BLaER1 (cell line): ENCODE results near the gene HIBADH.
"Not testable (repeated sequence)": the region's sequence is repeated elsewhere in the genome, so short reads cannot be mapped to it uniquely, and the experiment has no call there.

Source experiments
- H3K27ac ChIP-seq: shearing (Covaris generic); formaldehyde crosslinking; 2 replicates; pipeline ENCODE4 v1.8.1; 2022
- H3K27me3 ChIP-seq: shearing (Covaris generic); formaldehyde crosslinking; 2 replicates; pipeline ENCODE4 v1.8.1; 2022
- H3K36me3 ChIP-seq: shearing (Covaris generic); formaldehyde crosslinking; 2 replicates; pipeline ENCODE4 v1.8.1; 2022
- H3K4me1 ChIP-seq: shearing (Covaris generic); formaldehyde crosslinking; 2 replicates; pipeline ENCODE4 v1.8.1; 2022
- H3K4me2 ChIP-seq: shearing (Covaris generic); formaldehyde crosslinking; 2 replicates; pipeline ENCODE4 v1.8.1; 2022
- H3K4me3 ChIP-seq: shearing (Covaris generic); formaldehyde crosslinking; 2 replicates; pipeline ENCODE4 v1.8.1; 2022
- H3K9ac ChIP-seq: shearing (Covaris generic); formaldehyde crosslinking; 2 replicates; pipeline ENCODE4 v1.8.1; 2022
- H3K9me3 ChIP-seq: shearing (Covaris generic); formaldehyde crosslinking; 2 replicates; pipeline ENCODE4 v1.8.1; 2022
- H4K20me1 ChIP-seq: shearing (Covaris generic); formaldehyde crosslinking; 2 replicates; pipeline ENCODE4 v1.8.1; 2022
- Cebpa-rat ChIP-seq: shearing (Covaris generic); IDR thresholded peaks from 2 replicates; pipeline ENCODE4 v1.8.1; 2022

The HIBADH gene

GRCh38 chr7:27590416-27590815 lies 72.3 kb downstream of the HIBADH start:
- Histone ChIP-seq H3K36me3 (0 out of 2 replicates have a peak, but pooled peaks cover 7% of the 10 kb centered on the region), H3K9me3 (no peaks in the 10 kb centered on the region), H3K4me1 (no peaks in the 10 kb centered on the region), H3K27ac (no peak overlapping the region), H3K9ac (no peak overlapping the region), H4K20me1 (no peaks in the 10 kb centered on the region), H3K27me3 (no peaks in the 10 kb centered on the region), H3K4me2 (no peak overlapping the region), H3K4me3 (no peak overlapping the region)
- TF ChIP-seq Cebpa-rat = no peak

- Histone ChIP-seq H3K4me3 (no peak overlapping the region), H3K4me1 (no peaks in the 10 kb centered on the region), H3K36me3 (peaks cover 10% of the 10 kb centered on the region; the same call in 1 of the 2 replicates), H3K9ac (no peak overlapping the region), H3K27me3 (no peaks in the 10 kb centered on the region), H4K20me1 (no peaks in the 10 kb centered on the region), H3K9me3 (0 out of 2 replicates have a peak, but pooled peaks cover 4% of the 10 kb centered on the region), H3K27ac (no peak overlapping the region), H3K4me2 (no peak overlapping the region)
- no peak for TF ChIP-seq Cebpa-rat
These were observed 75.3 kb downstream of the HIBADH start for GRCh38 chr7:27587429-27587828.

- no peak overlapping the region for H3K4me2 ChIP-seq
- no peak overlapping the region for H3K27ac ChIP-seq
- no peaks in the 10 kb centered on the region for H3K27me3 ChIP-seq
- no peak overlapping the region for H3K9ac ChIP-seq
- no peaks in the 10 kb centered on the region for H4K20me1 ChIP-seq
- no peak overlapping the region for H3K4me3 ChIP-seq
- no peak for TF ChIP-seq Cebpa-rat
- no peaks in the 10 kb centered on the region for H3K4me1 ChIP-seq
- H3K36me3 ChIP-seq = peaks cover 5% of the 10 kb centered on the region; the same call in 1 of the 2 replicates
- H3K9me3 ChIP-seq = 0 out of 2 replicates have a peak, but pooled peaks cover 4% of the 10 kb centered on the region
These were observed 75.9 kb downstream of the HIBADH start for GRCh38 chr7:27586825-27587224.

GRCh38 chr7:27585781-27586447 lies 76.8 kb downstream of the HIBADH start:
- 0 out of 2 replicates have a peak, but pooled peaks cover 2% of the 10 kb centered on the region for H4K20me1 ChIP-seq
- H3K4me3 ChIP-seq = no peak overlapping the region
- H3K27ac ChIP-seq = no peak overlapping the region
- 0 out of 2 replicates have a peak, but pooled peaks cover 4% of the 10 kb centered on the region for H3K9me3 ChIP-seq
- H3K4me1 ChIP-seq = no peaks in the 10 kb centered on the region
- TF ChIP-seq Cebpa-rat = no peak
- H3K4me2 ChIP-seq = no peak overlapping the region
- no peak overlapping the region for H3K9ac ChIP-seq
- H3K27me3 ChIP-seq = no peaks in the 10 kb centered on the region
- peaks cover 4% of the 10 kb centered on the region; the same call in 1 of the 2 replicates for H3K36me3 ChIP-seq

GRCh38 chr7:27581906-27582305 lies 80.8 kb downstream of the HIBADH start:
- Histone ChIP-seq H3K9me3 (0 out of 2 replicates have a peak, but pooled peaks cover 4% of the 10 kb centered on the region), H3K27ac (no peak overlapping the region), H3K36me3 (peaks cover 4% of the 10 kb centered on the region; the same call in 1 of the 2 replicates), H4K20me1 (0 out of 2 replicates have a peak, but pooled peaks cover 5% of the 10 kb centered on the region), H3K4me1 (no peaks in the 10 kb centered on the region), H3K27me3 (no peaks in the 10 kb centered on the region), H3K4me2 (no peak overlapping the region), H3K4me3 (no peak overlapping the region), H3K9ac (no peak overlapping the region)
- no peak for TF ChIP-seq Cebpa-rat

- no peak for TF ChIP-seq Cebpa-rat
- H3K27me3 ChIP-seq = no peaks in the 10 kb centered on the region
These were observed 81.6 kb downstream of the HIBADH start for GRCh38 chr7:27581119-27581518.

GRCh38 chr7:27579565-27579964 lies 83.1 kb downstream of the HIBADH start:
- no peak overlapping the region for H3K4me3 ChIP-seq
- no peak overlapping the region for H3K4me2 ChIP-seq
- TF ChIP-seq Cebpa-rat = no peak

More at GRCh38 chr7:27581119-27581518, 81.6 kb downstream of the HIBADH start:
- no peak overlapping the region for H3K27ac ChIP-seq
- H3K9ac ChIP-seq = no peak overlapping the region
- no peak overlapping the region for H3K4me2 ChIP-seq
- peaks cover 4% of the 10 kb centered on the region; the same call in 1 of the 2 replicates for H3K36me3 ChIP-seq
- no peak overlapping the region for H3K4me3 ChIP-seq
- no peaks in the 10 kb centered on the region for H3K4me1 ChIP-seq
- H4K20me1 ChIP-seq = 0 out of 2 replicates have a peak, but pooled peaks cover 5% of the 10 kb centered on the region
- 0 out of 2 replicates have a peak, but pooled peaks cover 4% of the 10 kb centered on the region for H3K9me3 ChIP-seq

GRCh38 chr7:27578169-27578568 lies 84.5 kb downstream of the HIBADH start:
- H3K27me3 ChIP-seq, H3K4me1 ChIP-seq, H3K9me3 ChIP-seq, H3K36me3 ChIP-seq, H3K9ac ChIP-seq, H3K4me3 ChIP-seq, H3K4me2 ChIP-seq, H3K27ac ChIP-seq: not testable (repeated sequence)
- TF ChIP-seq Cebpa-rat = peak; percentile 58
- H4K20me1 ChIP-seq = peaks cover 12% of the 10 kb centered on the region; the same call in 1 of the 2 replicates

More at GRCh38 chr7:27579565-27579964, 83.1 kb downstream of the HIBADH start:
- H3K4me1 ChIP-seq = no peaks in the 10 kb centered on the region
- H3K27ac ChIP-seq = no peak overlapping the region
- no peaks in the 10 kb centered on the region for H3K27me3 ChIP-seq
- peaks cover 12% of the 10 kb centered on the region; the same call in 1 of the 2 replicates for H4K20me1 ChIP-seq
- H3K9ac ChIP-seq = no peak overlapping the region
- no peaks in the 10 kb centered on the region for H3K36me3 ChIP-seq
- H3K9me3 ChIP-seq = no peaks in the 10 kb centered on the region

- Histone ChIP-seq H3K27me3 (no peaks in the 10 kb centered on the region), H3K36me3 (no peaks in the 10 kb centered on the region), H3K4me3 (no peak overlapping the region), H3K4me1 (no peaks in the 10 kb centered on the region), H3K9me3 (no peaks in the 10 kb centered on the region), H3K27ac (no peak overlapping the region), H3K9ac (no peak overlapping the region), H4K20me1 (peaks cover 12% of the 10 kb centered on the region; the same call in 1 of the 2 replicates), H3K4me2 (no peak overlapping the region)
- no peak for TF ChIP-seq Cebpa-rat
These were observed 86.2 kb downstream of the HIBADH start for GRCh38 chr7:27576360-27576944.

GRCh38 chr7:27575613-27576012 lies 87.1 kb downstream of the HIBADH start:
- no peak overlapping the region for H3K4me2 ChIP-seq
- H3K36me3 ChIP-seq = no peaks in the 10 kb centered on the region
- peaks cover 7% of the 10 kb centered on the region; the same call in 1 of the 2 replicates for H4K20me1 ChIP-seq
- H3K9me3 ChIP-seq = no peaks in the 10 kb centered on the region
- TF ChIP-seq Cebpa-rat = no peak
- H3K4me1 ChIP-seq = no peaks in the 10 kb centered on the region
- H3K4me3 ChIP-seq = no peak overlapping the region
- no peak overlapping the region for H3K27ac ChIP-seq
- no peaks in the 10 kb centered on the region for H3K27me3 ChIP-seq
- H3K9ac ChIP-seq = no peak overlapping the region
